Esophagus muscularis mucosa (tissue), 4 donors: ENCODE data around the gene GLCCI1. TPM values are rescaled to one million over a fixed set of nuclear protein-coding genes. Genes with fewer than 3 reads are reported as not detected.

Experiments
- DNase-seq: peaks from one replicate; pipeline ENCODE4 v3.0.0-alpha.2; 2017; ENCODE audit errors: extremely low spot score
- H3K27ac ChIP-seq, 4 donors: fragments of 200-600 bp; sonication (generic); replicated peaks in 1 of 4; 1 replicate in 3 of 4; 2 replicates in 1 of 4; pipeline ENCODE4 v1.5.1; 2016 to 2019; ENCODE audit warnings: mild to moderate bottlenecking in 1 of 4
- H3K27me3 ChIP-seq, 4 donors: fragments of 200-600 bp; sonication (generic); one replicate each; pipeline versions ENCODE4 v1.5.1 to v1.6.0; 2016 to 2019
- H3K36me3 ChIP-seq, 4 donors: fragments of 200-600 bp; sonication (generic); one replicate each; pipeline ENCODE4 v1.5.1; 2016 to 2019
- H3K4me1 ChIP-seq, 4 donors: fragments of 200-600 bp; sonication (generic); one replicate each; pipeline ENCODE4 v1.5.1; 2016 to 2019
- H3K4me3 ChIP-seq, 4 donors: fragments of 200-600 bp; sonication (generic); 1 replicate in 2 of 4; 2 replicates in 2 of 4; pipeline ENCODE4 v1.5.1; 2016 to 2019; ENCODE audit warnings: mild to moderate bottlenecking in 4 of 4, moderate library complexity in 1 of 4
- H3K9me3 ChIP-seq, 4 donors: fragments of 200-600 bp; sonication (generic); 1 replicate in 3 of 4; 2 replicates in 1 of 4; pipeline ENCODE4 v1.5.1; 2016 to 2019
- POLR2AphosphoS5 ChIP-seq, 2 donors: sonication (generic); formaldehyde crosslinking; IDR thresholded peaks; one replicate each; pipeline ENCODE4 v1.6.1; 2017; ENCODE audit warnings: antibody characterized with exemption in 2 of 2
- WGBS: methylation state at CpG from one replicate; pipeline ENCODE4 v1.1.5; 2018; 5-methylcytosine and 5-hydroxymethylcytosine counted together
- intact Hi-C: fragments of 100-400 bp; cut with DNase I; formaldehyde crosslinking; loops from one replicate; pipeline ENCODE4 v1.15.1; 2023
- total RNA-seq, 4 donors: library from RNA; depleted of rRNA; stranded (reverse); fragments of >200 nt; gene quantifications; one replicate each; pipeline versions ENCODE4 v1.1.0 to v1.2.1, GENCODE V29; 2016

The GLCCI1 gene
- total RNA-seq, 4 donors from 2014 or later = 2.8 to 8.3 (median 4.8) TPM

- Histone ChIP-seq H3K4me3 (no peak overlapping the region), H3K36me3 (peaks cover 0 to 23% (median 0%) of the 10 kb centered on the region in 4 donors), H3K27me3 (no peaks in the 10 kb centered on the region), H3K4me1 (no peaks in the 10 kb centered on the region), H3K9me3 (no peaks in the 10 kb centered on the region), H3K27ac (no peak overlapping the region)
- intact Hi-C loops = loop anchor here (2.0 kb wide), 1 partner anchor 35 kb away; no protein-coding TSS in a partner anchor
- WGBS = 95% methylated on average over 12 of the region's 12 CpGs
- no peak for TF ChIP-seq POLR2AphosphoS5 (IDR thresholded peaks at IDR 0.05)
- no peak for DNase-seq
Measured at GRCh38 chr7:8136051-8136730, 167.6 kb downstream of the GLCCI1 start.
